GM12878 (cell line): ENCODE data around the gene RHCE. TPM values are rescaled to one million over a fixed set of nuclear protein-coding genes. Genes with fewer than 3 reads are reported as not detected.

ENCODE experiments used
- ATAC-seq: fragments of 200-7000 bp; cut with Tn5 transposase; 3 replicates; pipeline ENCODE4 v1.9.1; 2020; ENCODE audit warnings: mild to moderate bottlenecking, moderate library complexity
- BruUV-seq: library from RNA; stranded (reverse); fragments of 400-500 nt; replicated peaks from 2 replicates; lab custom pipeline; 2021; lab: Mats Ljungman, UMichigan
- CTCF ChIA-PET: fragments of 300-600 bp; sonication (Branson Sonifier 250); formaldehyde crosslinking; extraction: SDS; loops from one replicate; lab custom pipeline; 2021; ENCODE audit warnings: inconsistent platforms; lab: Yijun Ruan, JAX
- POLR2A ChIA-PET: fragments of 350-600 bp; formaldehyde crosslinking; extraction: SDS; loops from one replicate; lab custom pipeline; 2021; ENCODE audit warnings: inconsistent platforms; lab: Charles Lee
- RAD21 ChIA-PET: fragments of 300-600 bp; sonication (Branson Sonifier 250); formaldehyde crosslinking; loops from one replicate; lab custom pipeline; 2023; ENCODE audit warnings: antibody characterized with exemption; ENCODE audit not compliant: unreplicated experiment; lab: Charles Lee
- SMC1A ChIA-PET: fragments of 300-600 bp; sonication (Branson Sonifier 250); formaldehyde crosslinking; loops from one replicate; lab custom pipeline; 2023; ENCODE audit not compliant: unreplicated experiment, uncharacterized antibody; lab: Charles Lee
- DNase-seq: peaks from one replicate; pipeline ENCODE4 v3.0.0-alpha.2; 2011; ENCODE audit warnings: low read depth, low spot score
- FAIRE-seq: peaks from 3 replicates; lab custom pipeline; 2011; peaks lifted over from hg19 to GRCh38; lab: Jason Lieb, UNC
- H2AFZ ChIP-seq: 2 replicates; pipeline ENCODE4 v1.6.0; 2011; ENCODE audit warnings: low read depth, low read length, control low read depth; ENCODE audit not compliant: control insufficient read depth
- H3K27ac ChIP-seq: 2 replicates; pipeline ENCODE4 v1.5.1; 2011; ENCODE audit warnings: control low read depth; ENCODE audit not compliant: control insufficient read depth, insufficient read depth
- H3K27me3 ChIP-seq, 2 experiments: replicated peaks in 1 of 2; 2 replicates each; pipeline versions ENCODE4 v1.6.0 to v1.6.1; 2011; ENCODE audit warnings: low read length in 1 of 2; ENCODE audit not compliant: control insufficient read depth in 2 of 2, insufficient read depth in 2 of 2
- H3K36me3 ChIP-seq, 2 experiments: 2 replicates each; pipeline ENCODE4 v1.5.1; 2011; ENCODE audit warnings: low read length in 1 of 2; ENCODE audit not compliant: control insufficient read depth in 2 of 2, insufficient read depth in 2 of 2
- H3K4me1 ChIP-seq: 2 replicates; pipeline ENCODE4 v1.6.1; 2011; ENCODE audit warnings: mild to moderate bottlenecking, low read length, moderate library complexity, mixed read lengths; ENCODE audit not compliant: control insufficient read depth, insufficient read depth
- H3K4me2 ChIP-seq: 2 replicates; pipeline ENCODE4 v1.6.0; 2011; ENCODE audit warnings: control low read depth; ENCODE audit not compliant: control insufficient read depth, insufficient read depth
- H3K4me3 ChIP-seq: fragments of 200-600 bp; sonication (generic); 2 replicates; pipeline ENCODE4 v1.5.1; 2016
- H3K79me2 ChIP-seq: 2 replicates; pipeline ENCODE4 v1.6.0; 2011; ENCODE audit warnings: low read length; ENCODE audit not compliant: control insufficient read depth, insufficient read depth
- H3K9ac ChIP-seq: 2 replicates; pipeline ENCODE4 v1.8.0; 2011; ENCODE audit warnings: low read length, control low read depth, mixed read lengths; ENCODE audit not compliant: control insufficient read depth, insufficient read depth
- H3K9me3 ChIP-seq: replicated peaks from 3 replicates; pipeline ENCODE4 v1.5.1; 2011; ENCODE audit warnings: mild to moderate bottlenecking, low read length; ENCODE audit not compliant: control insufficient read depth, insufficient read depth
- H4K20me1 ChIP-seq: 2 replicates; pipeline ENCODE4 v1.6.0; 2011; ENCODE audit not compliant: control insufficient read depth, insufficient read depth
- BACH1 ChIP-seq: fragments of 450-650 bp; IDR thresholded peaks from 2 replicates; pipeline ENCODE4 v1.6.1; 2017; ENCODE audit warnings: mild to moderate bottlenecking, borderline replicate concordance
- CBFB ChIP-seq: IDR thresholded peaks from 2 replicates; pipeline ENCODE4 v1.6.1; 2016; ENCODE audit warnings: antibody characterized with exemption, low read depth
- E2F4 ChIP-seq: IDR thresholded peaks from 2 replicates; pipeline ENCODE4 v1.6.1; 2012; ENCODE audit warnings: low read depth, low read length, improper control_type of control experiment
- E2F8 ChIP-seq: fragments of 450-650 bp; IDR thresholded peaks from 2 replicates; pipeline ENCODE4 v1.6.1; 2018; ENCODE audit warnings: mild to moderate bottlenecking, low read depth, moderate library complexity; ENCODE audit not compliant: partially characterized antibody
- EGR1 ChIP-seq, 2 experiments: IDR thresholded peaks; 1 replicate in 1 of 2; 2 replicates in 1 of 2; pipeline ENCODE4 v1.6.1; 2011 to 2012; ENCODE audit warnings: low read depth in 2 of 2, low read length in 2 of 2, borderline replicate concordance in 1 of 2, mild to moderate bottlenecking in 1 of 2, moderate library complexity in 1 of 2
- ESRRA ChIP-seq: IDR thresholded peaks from 2 replicates; pipeline ENCODE4 v1.6.1; 2012; ENCODE audit warnings: mild to moderate bottlenecking, low read length, improper control_type of control experiment
- FOXM1 ChIP-seq: IDR thresholded peaks from 2 replicates; pipeline ENCODE4 v1.6.1; 2012; ENCODE audit warnings: low read depth, mild to moderate bottlenecking, inconsistent platforms, low read length, moderate library complexity
- IKZF1 ChIP-seq: fragments of 450-650 bp; conservative IDR thresholded peaks from 2 replicates; pipeline ENCODE4 v1.6.1; 2017; ENCODE audit warnings: antibody characterized with exemption, mild to moderate bottlenecking
- PBX3 ChIP-seq: IDR thresholded peaks from 2 replicates; pipeline ENCODE4 v1.6.1; 2011; ENCODE audit warnings: mild to moderate bottlenecking, low read depth, low read length, moderate library complexity; ENCODE audit not compliant: insufficient replicate concordance
- PML ChIP-seq: IDR thresholded peaks from 2 replicates; pipeline ENCODE4 v1.6.1; 2012; ENCODE audit warnings: low read length, inconsistent platforms
- POLR2A ChIP-seq: IDR thresholded peaks from 2 replicates; pipeline ENCODE4 v1.6.1; 2011; ENCODE audit warnings: low read depth, mild to moderate bottlenecking, low read length
- POLR2AphosphoS2 ChIP-seq: IDR thresholded peaks from 2 replicates; pipeline ENCODE4 v1.6.1; 2011; ENCODE audit warnings: low read depth, mild to moderate bottlenecking, low read length, improper control_type of control experiment, moderate library complexity
- RAD21 ChIP-seq: IDR thresholded peaks from 2 replicates; pipeline ENCODE4 v1.6.1; 2011; ENCODE audit warnings: mild to moderate bottlenecking, low read depth, low read length, moderate library complexity; ENCODE audit not compliant: insufficient read depth
- RBBP5 ChIP-seq: fragments of 200-600 bp; sonication (generic); conservative IDR thresholded peaks from 2 replicates; pipeline ENCODE4 v1.6.1; 2016
- ZBTB11 ChIP-seq: fragments of 450-650 bp; formaldehyde crosslinking; IDR thresholded peaks from 2 replicates; pipeline ENCODE4 v1.5.0; 2022; ENCODE audit warnings: mild to moderate bottlenecking, missing genetic modification characterization
- ZNF24 ChIP-seq: fragments of 450-650 bp; IDR thresholded peaks from 2 replicates; pipeline ENCODE4 v1.6.1; 2017; ENCODE audit warnings: antibody characterized with exemption, mild to moderate bottlenecking
- ZNF622 ChIP-seq: fragments of 450-650 bp; IDR thresholded peaks from 2 replicates; pipeline ENCODE4 v1.6.1; 2017; ENCODE audit warnings: mild to moderate bottlenecking, inconsistent platforms
- WGBS: methylation state at CpG from one replicate; pipeline ENCODE4 v1.1.6; 2016; ENCODE audit warnings: low lambda C conversion rate; ENCODE audit not compliant: insufficient replicate concordance, insufficient coverage; ENCODE audit errors: missing lambda C conversion rate; 5-methylcytosine and 5-hydroxymethylcytosine counted together
- in situ Hi-C: fragments of 300-500 bp; cut with MboI; formaldehyde crosslinking; loops from 9 replicates; pipeline ENCODE4 v1.14.3; 2018; ENCODE audit warnings: mixed read lengths
- intact Hi-C: fragments of 100-400 bp; cut with micrococcal nuclease; formaldehyde crosslinking; loops from one replicate; pipeline ENCODE4 v1.14.2; 2022; ENCODE audit not compliant: unreplicated experiment
- polyA plus RNA-seq, 11 experiments: library from polyadenylated mRNA; depleted of rRNA in 4 of 11; unstranded in 6 of 11; stranded (reverse) in 5 of 11; fragments of >200 nt; fragmentation: Nextera tagmentation in 4 of 11; fragmentation: Illumina TruSeq in 1 of 11; extraction: Ambion mirVana in 4 of 11; extraction: Trizol in 1 of 11; gene quantifications; 1 replicate in 1 of 11; 2 replicates in 10 of 11; pipeline versions ENCODE4 v1.2.1 to v1.2.3, GENCODE V29; 2011 to 2016; ENCODE audit warnings: inconsistent platforms in 2 of 11, missing spikeins in 2 of 11, low read depth in 1 of 11
- total RNA-seq, 4 experiments: library from RNA; depleted of rRNA in 3 of 4; stranded (reverse); fragments of >200 nt in 3 of 4; fragmentation: Illumina TruSeq in 1 of 4; extraction: Trizol in 1 of 4; gene quantifications; 2 replicates each; pipeline versions ENCODE4 v1.2.1 to v1.2.3, GENCODE V29; 2013 to 2021

Gene RHCE
- total and polyA plus RNA-seq, 10 of the 15 experiments (the other 5 are each of a cell fraction or from before 2014, with no cell fraction given) = 0.06 to 0.41 (median 0.22) TPM; not detected in 2

GRCh38 chr1:25342846-25343245 lies 77.8 kb downstream of the RHCE start:
- no peak for TF ChIP-seq BACH1
- no peak for TF ChIP-seq PML
- no peak for TF ChIP-seq ESRRA
- TF ChIP-seq RBBP5 = no peak
- TF ChIP-seq ZBTB11 = no peak
- TF ChIP-seq RAD21 = no peak
- TF ChIP-seq ZNF622 = no peak
- TF ChIP-seq PBX3 = no peak
- TF ChIP-seq CBFB = no peak
- TF ChIP-seq E2F4 = no peak
- no peak for TF ChIP-seq POLR2A
- no peak for TF ChIP-seq ZNF24
- no peak for TF ChIP-seq E2F8
- no peak for TF ChIP-seq IKZF1
- no peak for TF ChIP-seq FOXM1
- TF ChIP-seq POLR2AphosphoS2 = no peak
- TF ChIP-seq EGR1 (IDR thresholded peaks at IDR 0.05; ENCODE audit: borderline replicate concordance in 1 of 2, low read depth in 2 of 2, low read length in 2 of 2) = no peak
- RAD21 ChIA-PET = no interaction called here
- TSS peak; percentile 0 for BruUV-seq
- Histone ChIP-seq H3K4me3 (no peak overlapping the region), H4K20me1 (no peaks in the 10 kb centered on the region), H3K9me3 (no peaks in the 10 kb centered on the region), H3K9ac (no peak overlapping the region), H2AFZ (no peak overlapping the region), H3K36me3 (peaks cover 4 to 16% of the 10 kb centered on the region in 2 experiments), H3K4me1 (no peaks in the 10 kb centered on the region), H3K27ac (no peak overlapping the region), H3K27me3 (no peaks in the 10 kb centered on the region), H3K4me2 (no peak overlapping the region), H3K79me2 (peaks cover 51% of the 10 kb centered on the region)
- DNase-seq = no peak
- in situ Hi-C loops (loop anchor here (5.0 kb wide), 1 partner anchor 86 kb away; no protein-coding TSS in a partner anchor), intact Hi-C loops (no loop called here)
- CTCF ChIA-PET = no interaction called here
- FAIRE-seq = no peak
- 50% methylated on average over 1 of the region's 1 CpG for WGBS
- SMC1A ChIA-PET = interaction anchor here (0.8 to 1.5 kb wide), 4 partner anchors 9 to 952 kb away, joined by 3 to 4 read pairs (median 3); no protein-coding TSS in a partner anchor
- no peak for ATAC-seq
- POLR2A ChIA-PET = interaction anchor here (0.6 to 1.3 kb wide), 5 partner anchors 12 to 110 kb away, joined by 3 to 6 read pairs (median 4); partner anchors contain the start of gene RSRP1
